Raji (cell line): ENCODE results near the gene SCUBE3.

Source experiments
- POLR2A ChIP-seq: IDR thresholded peaks from 2 replicates; pipeline ENCODE4 v1.6.1; 2011; ENCODE audit warnings: low read depth, low read length, control low read depth; ENCODE audit not compliant: insufficient read depth

Gene SCUBE3

DNA sequence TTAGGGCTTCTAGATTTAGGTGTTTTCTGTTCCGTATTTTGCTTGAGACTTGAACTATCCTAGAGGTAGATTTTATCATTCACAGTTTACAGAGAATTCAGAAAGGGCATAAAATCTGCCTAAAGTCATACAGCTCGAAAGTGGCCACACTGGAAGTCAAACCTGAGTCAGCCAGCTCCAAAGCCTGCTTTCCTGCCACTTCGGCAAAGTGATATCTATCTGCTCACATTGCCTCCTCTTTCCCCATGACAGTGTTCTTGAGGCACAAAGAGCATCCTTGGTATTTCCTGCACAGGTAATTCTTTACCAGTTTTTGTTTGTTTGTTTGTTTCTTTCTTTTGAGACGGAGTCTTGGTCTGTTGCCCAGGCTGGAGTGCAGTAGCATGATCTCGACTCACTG lies 19.4 kb upstream of the SCUBE3 start:
- no peak for TF ChIP-seq POLR2A

DNA sequence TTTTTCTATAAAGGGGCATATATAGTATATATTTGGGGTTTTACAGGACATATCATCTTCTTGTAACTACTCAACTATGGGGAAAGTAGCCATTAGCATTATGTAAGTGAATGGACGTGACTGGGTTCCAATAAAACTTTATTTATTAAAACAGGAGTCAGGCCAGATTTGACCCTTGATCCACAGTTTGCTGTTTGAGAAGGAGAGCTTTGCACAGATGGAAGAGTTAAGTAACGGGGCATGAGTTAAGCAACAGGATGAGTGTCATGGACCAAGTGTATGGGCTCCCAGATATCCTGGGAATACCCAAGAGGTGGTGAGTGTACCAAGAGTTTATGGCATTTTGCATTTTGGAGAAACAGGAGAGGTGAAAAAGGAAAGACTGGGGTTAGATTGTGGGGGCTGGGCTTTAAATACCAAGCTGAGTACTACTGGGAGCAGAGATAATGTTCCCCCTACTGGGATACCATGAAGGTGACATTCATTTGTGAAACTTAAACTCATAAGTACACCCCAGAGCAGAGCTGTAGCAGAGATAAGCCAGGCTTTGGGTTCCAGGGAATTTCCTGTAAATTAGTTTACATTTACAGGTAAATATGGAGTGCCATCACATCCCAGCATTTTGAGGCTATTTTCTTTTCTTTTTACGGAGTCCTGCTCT lies 18.5 kb upstream of the SCUBE3 start:
- no peak for TF ChIP-seq POLR2A

DNA sequence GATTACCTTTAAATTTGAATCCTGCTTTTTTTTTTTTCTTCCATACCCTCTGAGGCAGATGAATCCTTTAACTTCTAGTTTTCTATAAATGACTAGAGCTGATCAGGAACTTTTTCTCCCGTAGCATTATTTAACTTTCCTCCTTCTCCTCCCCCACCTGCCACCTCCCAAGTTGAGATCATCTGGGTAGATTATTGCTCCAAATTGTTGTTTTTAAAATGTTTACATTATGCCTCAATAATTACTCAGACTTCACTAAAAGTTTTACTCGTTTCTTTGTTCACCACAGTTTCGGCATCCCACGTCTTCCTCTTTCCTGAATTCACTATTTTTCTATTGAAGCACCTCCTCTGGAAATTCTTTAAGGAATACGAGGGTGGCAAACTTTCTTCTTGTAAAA lies 16.6 kb upstream of the SCUBE3 start:
- TF ChIP-seq POLR2A, result no peak

DNA sequence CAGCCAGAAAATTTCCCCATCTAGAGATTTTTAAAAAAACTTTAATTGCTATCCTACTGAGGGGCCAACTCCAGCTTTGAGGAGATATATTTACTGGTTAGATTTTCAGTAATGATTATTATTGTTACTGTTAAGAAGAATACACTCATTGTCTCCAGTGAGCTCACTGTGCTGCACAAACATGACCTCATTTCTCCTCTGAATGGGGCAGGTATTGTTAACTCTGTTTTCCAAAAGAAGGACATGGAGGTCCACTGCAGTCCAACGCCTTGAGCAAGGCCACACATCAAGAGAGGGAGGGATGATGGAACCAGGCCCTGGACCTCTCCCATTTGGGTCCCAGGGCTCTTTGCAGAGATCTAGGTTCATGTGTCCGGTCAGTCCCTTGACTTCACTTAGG lies 13.9 kb upstream of the SCUBE3 start:
- no peak for TF ChIP-seq POLR2A

DNA sequence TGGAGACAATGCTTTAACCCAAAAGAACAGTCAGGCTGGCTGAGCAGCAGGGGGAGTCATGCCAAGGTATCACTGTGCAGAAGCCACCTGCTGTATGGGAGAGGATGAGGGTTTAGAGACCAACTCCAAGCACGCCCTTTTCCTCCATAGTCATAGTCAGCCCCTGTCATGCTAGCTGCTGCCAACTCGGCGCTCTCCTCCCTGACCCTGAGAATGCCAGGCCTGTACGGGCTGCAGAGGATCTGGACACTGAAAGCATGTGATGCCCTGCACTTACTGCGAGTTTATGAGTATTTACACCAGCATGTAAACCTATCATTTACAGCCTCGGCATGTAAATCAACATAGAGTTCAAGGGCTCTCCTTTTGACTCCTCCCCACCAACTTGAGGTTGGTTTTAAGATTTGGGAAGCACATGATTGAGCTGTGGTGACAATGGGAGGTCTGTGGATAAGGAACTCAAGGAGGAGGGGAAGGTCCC lies 11.7 kb upstream of the SCUBE3 start:
- TF ChIP-seq POLR2A, result no peak

DNA sequence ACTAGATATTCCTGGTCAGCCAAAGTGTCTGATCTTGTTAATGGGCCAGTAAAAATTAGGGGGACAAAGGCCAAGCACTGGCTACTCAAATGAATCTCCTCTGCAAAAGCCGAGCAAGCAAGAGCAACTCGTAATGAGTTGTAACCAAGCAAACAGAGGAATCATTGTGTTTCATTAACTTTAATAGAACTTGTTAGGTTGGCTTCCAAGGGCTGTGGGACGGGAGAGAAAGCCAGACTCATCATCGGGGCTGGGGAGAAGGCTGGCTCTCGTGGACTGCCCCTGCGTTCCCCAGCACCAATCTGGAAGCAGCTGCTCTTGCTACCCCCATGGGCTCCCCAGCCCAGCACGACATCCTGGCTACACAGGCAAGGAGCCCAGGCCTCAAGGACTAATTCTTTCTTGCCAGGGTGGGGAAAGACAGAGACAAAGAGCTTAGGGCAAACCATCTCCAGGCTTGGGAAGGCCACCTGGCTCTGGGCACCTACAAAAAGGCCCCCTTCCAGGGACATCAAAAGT lies 10.5 kb upstream of the SCUBE3 start:
- no peak for TF ChIP-seq POLR2A

DNA sequence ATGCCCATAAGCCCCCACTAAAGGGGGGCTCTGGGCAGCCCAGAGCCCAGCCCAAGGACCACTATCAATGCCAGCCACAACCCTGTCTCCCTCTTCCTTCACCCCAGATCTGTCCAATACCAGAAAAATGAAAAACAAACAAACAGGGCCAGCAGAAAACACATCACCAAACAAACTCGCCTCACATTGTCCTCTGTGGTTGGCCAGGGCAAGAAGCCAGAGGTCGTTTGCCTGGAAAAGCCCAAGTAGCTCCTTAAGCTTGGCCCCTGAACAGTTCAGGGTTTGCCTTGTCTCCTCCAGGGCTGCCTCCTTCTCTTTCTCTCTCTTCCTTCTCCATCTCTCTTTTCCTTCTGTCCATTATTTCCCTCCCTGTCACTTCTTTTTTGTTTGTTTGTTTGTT lies 10.1 kb upstream of the SCUBE3 start:
- no peak for TF ChIP-seq POLR2A

DNA sequence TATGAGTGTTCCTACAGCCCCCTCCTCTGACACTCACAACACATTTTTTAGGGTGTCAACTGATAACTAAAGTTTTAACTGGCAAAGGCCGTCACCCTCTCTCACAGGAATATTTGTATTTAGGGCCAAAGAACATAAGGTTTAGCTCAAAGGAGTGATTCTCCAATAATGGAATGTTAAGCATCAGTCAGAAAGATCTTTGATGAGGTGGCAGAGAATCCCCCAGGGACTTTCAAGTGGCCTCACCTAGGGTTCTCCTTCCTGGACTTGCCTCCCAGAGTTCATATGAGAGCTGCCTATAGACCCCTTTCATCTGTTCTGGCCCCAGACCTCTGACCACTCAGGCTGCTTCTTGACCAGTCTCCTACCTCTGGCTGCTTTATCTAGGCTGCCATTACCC lies 7.4 kb upstream of the SCUBE3 start:
- TF ChIP-seq POLR2A, result no peak

DNA sequence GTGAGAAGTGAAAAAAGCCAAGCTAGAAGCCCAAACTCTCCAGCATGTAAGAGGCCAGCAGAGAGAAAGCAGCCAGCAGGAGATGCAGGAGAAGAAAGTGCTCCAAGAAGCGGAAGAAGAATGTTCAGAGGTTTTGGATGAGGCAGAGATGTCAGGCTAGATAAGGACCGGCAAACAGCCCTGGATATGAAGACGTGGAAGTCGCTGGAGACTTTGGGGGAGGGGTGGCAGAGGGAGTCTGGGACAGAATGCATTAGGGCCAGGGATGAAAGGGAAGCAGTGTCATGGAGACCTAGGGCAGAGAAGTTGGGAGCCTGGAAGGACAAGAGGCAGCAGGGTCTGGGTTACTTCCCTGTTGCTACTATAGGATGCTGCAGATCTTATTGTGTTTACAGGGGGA lies 5.3 kb upstream of the SCUBE3 start:
- no peak for TF ChIP-seq POLR2A

DNA sequence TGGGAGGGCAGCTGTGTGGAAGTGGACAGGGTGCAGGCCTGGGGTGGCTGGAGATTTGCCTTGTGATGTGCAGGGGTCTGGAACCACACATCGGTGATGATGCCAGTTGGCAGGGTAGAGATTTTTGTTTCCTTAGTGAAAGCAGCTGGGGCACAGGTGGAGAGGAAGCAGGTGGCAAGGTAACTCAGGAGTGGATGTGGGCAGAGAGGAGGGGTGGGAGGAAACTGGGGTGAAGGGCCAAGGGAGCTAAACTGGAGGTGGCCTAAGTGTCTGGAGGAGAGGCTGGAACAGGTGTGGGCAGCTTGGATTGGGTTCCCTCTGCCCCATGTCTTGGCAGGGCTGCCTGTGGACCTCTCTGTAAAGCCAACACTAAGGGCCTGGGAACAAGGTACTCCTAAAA lies 4.7 kb upstream of the SCUBE3 start:
- no peak for TF ChIP-seq POLR2A

DNA sequence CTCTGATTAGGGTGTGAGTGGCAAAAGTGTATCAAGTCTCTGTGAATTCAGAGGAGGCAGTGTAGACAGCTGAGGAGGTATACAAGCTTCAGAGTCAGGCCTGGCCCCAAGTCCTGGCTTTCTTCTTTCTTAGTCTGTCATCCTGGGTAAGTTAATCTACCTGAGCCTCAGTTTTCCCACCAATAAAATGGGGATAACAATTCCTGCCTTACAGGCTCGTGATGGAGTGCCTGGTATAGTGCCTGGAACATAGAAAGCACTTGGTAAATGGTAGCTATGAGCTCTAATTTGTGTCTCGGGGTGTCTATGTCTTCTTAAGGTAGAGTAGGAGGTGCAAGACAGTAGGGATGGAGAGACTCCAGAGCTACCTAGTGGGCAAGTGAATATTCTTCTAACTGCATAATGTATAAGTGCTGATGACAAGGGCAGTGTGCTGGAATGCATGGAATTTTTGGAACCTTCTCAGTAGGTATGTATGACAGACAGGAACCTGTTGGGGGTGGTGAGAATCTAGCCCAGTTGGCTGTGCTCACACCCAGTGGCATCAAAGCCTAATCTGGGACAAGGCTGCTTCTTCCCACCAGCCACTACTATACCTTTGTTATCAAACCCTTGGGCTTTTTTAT lies 4.0 kb upstream of the SCUBE3 start:
- no peak for TF ChIP-seq POLR2A

DNA sequence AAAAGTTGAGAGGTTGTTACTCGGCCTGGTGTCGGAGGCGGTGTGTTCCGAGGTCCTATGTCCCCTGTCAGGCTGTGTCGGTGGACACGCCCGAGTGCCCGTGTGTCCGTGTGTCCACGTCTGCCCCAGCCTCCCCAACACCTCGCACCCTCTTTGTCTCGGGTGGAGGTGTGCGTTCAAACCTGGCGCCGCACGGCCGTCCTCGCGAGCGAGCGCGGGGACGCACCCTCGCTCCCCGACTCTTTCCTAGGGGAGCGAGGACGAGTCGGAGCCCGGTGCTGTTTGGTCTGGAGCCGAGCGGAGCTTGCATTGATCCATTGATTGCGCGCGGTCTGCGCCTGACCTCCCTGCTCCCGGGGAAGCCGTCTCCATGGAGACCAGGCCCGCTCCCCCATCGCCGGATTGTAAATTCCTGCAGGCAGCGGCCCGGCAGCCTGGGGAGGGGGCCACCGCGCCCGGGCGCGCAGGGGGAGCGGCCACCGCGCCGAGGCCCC lies 411 bp upstream of the SCUBE3 start:
- no peak for TF ChIP-seq POLR2A

DNA sequence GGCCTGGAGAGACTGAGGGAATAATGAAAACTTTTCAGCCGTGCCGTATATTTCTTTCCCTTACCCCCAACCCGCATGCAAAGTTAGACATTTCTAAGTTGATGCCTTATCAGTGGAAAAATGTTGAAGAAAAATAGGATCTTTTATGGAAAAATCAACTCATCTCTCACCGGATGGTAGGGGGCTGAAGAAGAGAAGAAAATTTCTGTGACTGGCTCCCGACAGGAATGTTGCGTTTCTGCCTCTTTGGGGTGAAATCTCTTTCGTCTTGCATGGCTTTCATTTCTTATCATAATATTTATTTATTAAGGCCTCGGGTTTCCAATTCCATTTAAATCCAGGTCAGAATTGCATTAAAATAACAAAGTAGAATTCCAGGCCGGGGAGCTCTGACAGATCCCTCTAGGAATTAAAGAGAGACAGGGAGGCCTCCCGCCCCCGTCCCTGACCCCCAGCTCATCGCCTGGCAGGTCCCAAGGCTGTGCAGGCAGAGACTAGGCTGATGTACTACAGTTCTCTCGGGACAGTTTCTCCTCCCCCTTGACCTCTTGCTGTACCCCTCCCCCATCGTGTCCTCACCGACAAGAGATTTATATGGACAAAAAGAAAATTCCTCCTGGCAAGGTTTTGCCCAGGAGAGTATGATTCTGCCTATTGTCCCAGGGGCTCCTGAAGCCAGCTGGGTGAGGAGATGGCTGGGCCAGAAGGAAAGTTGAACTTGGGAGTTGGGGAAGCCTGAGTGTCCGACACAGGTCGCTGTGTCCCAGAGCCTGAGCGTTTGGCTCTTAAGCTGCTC lies 1.3 kb downstream of the SCUBE3 start:
- TF ChIP-seq POLR2A, result no peak

DNA sequence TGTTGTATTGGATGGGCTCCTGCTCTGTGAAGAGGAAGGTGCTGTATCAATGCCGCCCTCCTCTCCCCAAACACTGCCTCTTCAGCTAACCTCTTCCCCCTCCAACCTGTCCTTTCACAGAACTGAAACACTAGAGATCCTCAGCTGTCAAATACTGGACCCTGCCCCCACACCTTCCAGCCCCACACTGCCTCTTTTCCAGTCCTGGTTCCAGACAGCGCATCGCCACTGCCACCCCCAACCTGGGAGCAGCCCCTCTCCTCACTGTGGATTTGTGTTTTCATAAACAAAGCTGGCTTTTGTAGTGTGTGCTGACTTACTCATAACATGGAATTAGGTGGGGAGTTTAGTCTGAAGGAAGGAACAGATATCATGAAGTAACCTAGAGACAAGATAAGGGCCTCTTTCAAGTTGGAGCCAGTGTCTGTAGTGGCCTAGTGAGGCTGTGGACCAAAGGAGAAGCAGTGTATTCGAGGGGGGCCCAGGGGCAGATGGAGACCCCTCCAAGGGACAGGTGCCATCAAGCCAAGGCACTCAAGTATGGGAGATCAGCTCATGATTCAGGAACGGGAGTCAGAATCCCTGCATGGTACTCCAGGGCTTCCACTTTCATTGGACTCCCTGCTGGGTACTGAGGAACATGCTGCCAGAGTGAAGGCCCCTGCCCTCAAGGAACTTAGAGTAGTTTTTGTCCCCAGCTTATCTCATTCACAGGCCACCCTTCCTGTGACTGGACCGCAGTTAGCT lies 2.1 kb downstream of the SCUBE3 start:
- no peak for TF ChIP-seq POLR2A

DNA sequence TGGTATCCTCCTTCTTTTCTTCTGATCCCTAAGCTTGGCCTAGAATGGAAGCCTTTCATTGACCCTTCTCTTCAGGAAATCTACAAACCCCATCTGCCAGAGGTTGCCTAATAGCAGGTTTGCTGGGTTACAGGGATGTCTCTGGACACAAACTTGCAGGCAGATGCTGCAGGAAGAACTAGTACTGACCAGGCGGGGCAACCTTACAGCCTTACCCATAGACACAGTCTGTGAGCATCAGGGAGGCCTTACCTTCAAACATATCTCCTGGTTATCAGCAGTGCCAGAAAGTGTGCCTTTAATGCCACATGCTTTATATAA lies 2.6 kb downstream of the SCUBE3 start:
- TF ChIP-seq POLR2A, result no peak

DNA sequence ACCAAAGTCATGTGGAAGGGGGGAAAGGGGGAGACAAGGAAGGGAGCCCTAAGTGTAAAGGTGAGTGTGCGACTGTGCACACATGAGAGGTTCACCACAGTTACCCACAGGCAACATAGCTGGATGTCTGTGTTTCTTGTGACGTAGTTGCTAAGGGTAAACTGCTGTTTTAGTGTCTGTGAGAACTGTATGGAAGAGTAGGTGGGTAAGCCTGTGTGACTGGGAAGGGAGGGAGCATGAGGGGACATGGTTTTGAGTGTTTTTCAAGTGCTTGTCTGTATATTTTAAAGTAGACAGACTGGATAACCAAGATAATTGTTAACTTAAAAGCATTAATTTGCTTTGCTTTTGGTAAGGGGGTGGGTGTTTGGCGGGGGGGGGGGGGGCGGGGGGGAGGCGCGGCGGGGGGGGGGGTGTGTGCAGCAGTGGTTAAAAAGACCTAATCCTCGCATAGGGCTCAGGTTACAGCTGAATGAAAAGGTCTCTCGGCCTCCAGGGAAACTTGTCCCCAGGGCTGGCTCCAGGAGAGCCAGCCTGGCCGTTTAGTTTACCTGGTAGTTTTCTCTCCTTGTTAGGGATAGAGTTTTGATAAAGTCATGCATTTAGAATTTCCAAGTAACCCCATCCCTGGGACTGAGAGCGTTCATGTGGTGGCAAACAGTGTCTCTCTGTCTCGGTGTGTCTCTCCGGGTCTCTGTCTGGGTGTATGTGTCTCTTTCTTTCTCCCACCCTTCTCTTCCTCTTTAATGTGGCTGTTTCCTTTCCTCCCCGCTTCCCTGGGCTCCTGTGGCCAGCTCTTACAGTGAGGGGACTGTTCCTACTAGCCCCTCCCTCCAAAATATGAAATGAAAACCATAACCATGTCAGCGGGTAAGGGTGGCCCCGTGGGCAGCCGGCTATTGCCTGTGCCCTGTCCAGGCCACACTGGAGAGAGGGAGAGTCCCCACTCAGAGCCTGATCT lies 3.4 kb downstream of the SCUBE3 start:
- no peak for TF ChIP-seq POLR2A
